H1 (cell line): ENCODE results near the gene AGBL1. TPM values are rescaled to one million over a fixed set of nuclear protein-coding genes. Genes with fewer than 3 reads are reported as not detected.

ENCODE experiments used
- CTCF ChIA-PET: fragments of 300-600 bp; sonication (Branson Sonifier 250); formaldehyde crosslinking; loops from one replicate; lab custom pipeline; 2021; ENCODE audit not compliant: partially characterized antibody; lab: Charles Lee
- POLR2A ChIA-PET: fragments of 300-600 bp; sonication (Branson Sonifier 250); formaldehyde crosslinking; loops from one replicate; lab custom pipeline; 2021; ENCODE audit warnings: inconsistent platforms; ENCODE audit not compliant: partially characterized antibody; lab: Charles Lee
- DNase-seq, 2 experiments: peaks; one replicate each; pipeline versions ENCODE4 v3.0.0 to v3.0.0-alpha.2; 2010 to 2022; ENCODE audit warnings: low spot score in 2 of 2, low read depth in 1 of 2, mixed read lengths in 1 of 2
- FAIRE-seq: peaks from 2 replicates; lab custom pipeline; 2011; peaks lifted over from hg19 to GRCh38; lab: Jason Lieb, UNC
- H2AFZ ChIP-seq: 2 replicates; pipeline ENCODE4 v1.8.1; 2012; ENCODE audit warnings: low read length, inconsistent platforms
- H2AK5ac ChIP-seq: 2 replicates; pipeline ENCODE4 v1.6.1; 2013; ENCODE audit warnings: low read depth, low read length
- H2BK120ac ChIP-seq: replicated peaks from 2 replicates; pipeline ENCODE3; 2013; ENCODE audit warnings: low read depth, low read length, inconsistent platforms
- H2BK12ac ChIP-seq: 2 replicates; pipeline ENCODE4 v1.6.1; 2013; ENCODE audit warnings: low read depth, low read length
- H2BK15ac ChIP-seq: 2 replicates; pipeline ENCODE4 v1.6.1; 2013; ENCODE audit warnings: low read length
- H2BK20ac ChIP-seq: 2 replicates; pipeline ENCODE4 v1.6.1; 2013; ENCODE audit warnings: low read length
- H2BK5ac ChIP-seq: 2 replicates; pipeline ENCODE4 v1.6.1; 2013; ENCODE audit warnings: low read depth, low read length
- H3K14ac ChIP-seq: 2 replicates; pipeline ENCODE4 v1.6.1; 2013; ENCODE audit warnings: inconsistent platforms; ENCODE audit not compliant: insufficient read length
- H3K18ac ChIP-seq: 2 replicates; pipeline ENCODE4 v1.6.1; 2013; ENCODE audit warnings: low read length; ENCODE audit errors: extremely low read depth
- H3K23ac ChIP-seq: 2 replicates; pipeline ENCODE4 v1.6.1; 2013; ENCODE audit warnings: inconsistent platforms; ENCODE audit not compliant: insufficient read length
- H3K23me2 ChIP-seq: 2 replicates; pipeline ENCODE4 v1.6.1; 2013; ENCODE audit warnings: low read depth, low read length
- H3K27ac ChIP-seq: 2 replicates; pipeline ENCODE4 v1.6.1; 2011; ENCODE audit warnings: low read depth, low read length, inconsistent platforms
- H3K27me3 ChIP-seq, 4 experiments: replicated peaks in 1 of 4; 1 replicate in 1 of 4; 2 replicates in 3 of 4; pipeline versions ENCODE4 v1.6.1 to v1.8.1; 2011 to 2013; ENCODE audit warnings: low read length in 3 of 4, mild to moderate bottlenecking in 3 of 4, inconsistent platforms in 2 of 4, mixed read lengths in 2 of 4, moderate library complexity in 1 of 4; ENCODE audit not compliant: control insufficient read depth in 3 of 4, insufficient read depth in 3 of 4; ENCODE audit errors: extremely low read depth in 1 of 4
- H3K36me3 ChIP-seq, 4 experiments: 2 replicates each; pipeline versions ENCODE4 v1.6.1 to v1.8.1; 2011 to 2013; ENCODE audit warnings: mild to moderate bottlenecking in 4 of 4, low read length in 3 of 4, moderate library complexity in 2 of 4, control low read depth in 1 of 4, inconsistent platforms in 1 of 4; ENCODE audit not compliant: insufficient read depth in 4 of 4, control insufficient read depth in 2 of 4
- H3K4ac ChIP-seq: replicated peaks from 2 replicates; pipeline ENCODE3; 2013; ENCODE audit warnings: low read length, low read depth, mixed read lengths, inconsistent platforms; ENCODE audit not compliant: insufficient read length
- H3K4me1 ChIP-seq, 4 experiments: replicated peaks in 1 of 4; 1 replicate in 1 of 4; 2 replicates in 3 of 4; pipeline versions ENCODE4 v1.6.1 to v1.8.1; 2011 to 2013; ENCODE audit warnings: low read length in 3 of 4, inconsistent platforms in 2 of 4, mixed read lengths in 1 of 4; ENCODE audit not compliant: insufficient read depth in 4 of 4, control insufficient read depth in 3 of 4
- H3K4me2 ChIP-seq, 2 experiments: 2 replicates each; pipeline versions ENCODE4 v1.6.1 to v1.8.1; 2011 to 2013; ENCODE audit warnings: low read depth in 2 of 2, low read length in 2 of 2, control low read depth in 1 of 2, inconsistent platforms in 1 of 2, mild to moderate bottlenecking in 1 of 2; ENCODE audit not compliant: insufficient read depth in 1 of 2
- H3K4me3 ChIP-seq, 4 experiments: fragments of 200-600, 300-600 bp in 1 of 4; sonication (generic), shearing (Covaris generic), sonication (Bioruptor Twin) in 1 of 4; 2 replicates each; pipeline versions ENCODE4 v1.5.1 to v1.8.1; 2011 to 2016; ENCODE audit warnings: low read length in 4 of 4, low read depth in 3 of 4, control low read depth in 2 of 4, inconsistent platforms in 2 of 4, mild to moderate bottlenecking in 2 of 4, mixed read lengths in 1 of 4, moderate library complexity in 1 of 4; ENCODE audit not compliant: insufficient read depth in 2 of 4; ENCODE audit errors: extremely low read depth in 1 of 4
- H3K56ac ChIP-seq: replicated peaks from 2 replicates; pipeline ENCODE3; 2013; ENCODE audit warnings: low read depth, mild to moderate bottlenecking, mixed read lengths, low read length, inconsistent platforms; ENCODE audit not compliant: insufficient read length
- H3K79me1 ChIP-seq: 2 replicates; pipeline ENCODE4 v1.6.1; 2013; ENCODE audit warnings: low read depth, low read length, control low read depth
- H3K79me2 ChIP-seq, 2 experiments: 2 replicates each; pipeline versions ENCODE4 v1.6.1 to v1.8.1; 2012 to 2013; ENCODE audit warnings: low read length in 2 of 2, mild to moderate bottlenecking in 2 of 2, inconsistent platforms in 1 of 2; ENCODE audit not compliant: insufficient read depth in 2 of 2, control insufficient read depth in 1 of 2
- H3K9ac ChIP-seq, 4 experiments: replicated peaks in 1 of 4; 1 replicate in 1 of 4; 2 replicates in 3 of 4; pipeline versions ENCODE4 v1.6.1 to v1.8.1; 2011 to 2013; ENCODE audit warnings: low read depth in 3 of 4, low read length in 3 of 4, control low read depth in 2 of 4, mild to moderate bottlenecking in 2 of 4, moderate library complexity in 2 of 4, inconsistent platforms in 1 of 4; ENCODE audit errors: extremely low read depth in 1 of 4
- H3K9me3 ChIP-seq, 2 experiments: 2 replicates each; pipeline versions ENCODE4 v1.6.1 to v1.8.1; 2012 to 2013; ENCODE audit warnings: mild to moderate bottlenecking in 2 of 2, moderate library complexity in 2 of 2, control low read depth in 1 of 2, inconsistent platforms in 1 of 2, low read depth in 1 of 2, low read length in 1 of 2, mixed read lengths in 1 of 2; ENCODE audit not compliant: insufficient read depth in 2 of 2
- H4K20me1 ChIP-seq, 2 experiments: replicated peaks in 1 of 2; 2 replicates each; pipeline versions ENCODE3 to v1.8.1; 2011 to 2013; ENCODE audit warnings: inconsistent platforms in 2 of 2, low read length in 2 of 2, mild to moderate bottlenecking in 1 of 2; ENCODE audit not compliant: insufficient read depth in 2 of 2, control insufficient read depth in 1 of 2
- H4K5ac ChIP-seq: 2 replicates; pipeline ENCODE4 v1.6.1; 2013; ENCODE audit warnings: low read length, low read depth, mixed read lengths, inconsistent platforms; ENCODE audit not compliant: insufficient read length
- H4K8ac ChIP-seq: 2 replicates; pipeline ENCODE4 v1.8.0; 2013; ENCODE audit warnings: mild to moderate bottlenecking, moderate library complexity, low read length, inconsistent platforms; ENCODE audit not compliant: insufficient read depth; ENCODE audit errors: extremely low read depth
- H4K91ac ChIP-seq: replicated peaks from 2 replicates; pipeline ENCODE3; 2013; ENCODE audit warnings: low read length, mixed read lengths, inconsistent platforms; ENCODE audit not compliant: insufficient read length
- EGR1 ChIP-seq: IDR thresholded peaks from 2 replicates; pipeline ENCODE4 v1.6.1; 2011; ENCODE audit warnings: low read depth, low read length, borderline replicate concordance
- MAFK ChIP-seq: IDR thresholded peaks from 2 replicates; pipeline ENCODE4 v1.6.1; 2012; ENCODE audit warnings: low read depth, mild to moderate bottlenecking, improper control_type of control experiment, low read length
- WGBS, 2 experiments: shearing (Covaris generic) in 1 of 2; methylation state at CpG; one replicate each; pipeline versions ENCODE4 v1.1.6 to v1.1.7; 2013 to 2015; ENCODE audit warnings: low lambda C conversion rate in 2 of 2, mixed read lengths in 2 of 2, inconsistent platforms in 1 of 2, low coverage in 1 of 2, missing lambda C conversion rate in 1 of 2; ENCODE audit not compliant: insufficient replicate concordance in 2 of 2, insufficient coverage in 1 of 2, insufficient read length in 1 of 2; ENCODE audit errors: extremely low coverage in 1 of 2, missing lambda C conversion rate in 1 of 2; 5-methylcytosine and 5-hydroxymethylcytosine counted together
- polyA plus RNA-seq, 7 experiments: library from polyadenylated mRNA; depleted of rRNA in 3 of 7; stranded (reverse) in 5 of 7; unstranded in 2 of 7; fragments of >200 nt in 5 of 7; fragments of 200-250 nt in 2 of 7; gene quantifications; 1 replicate in 5 of 7; 2 replicates in 1 of 7; 4 replicates in 1 of 7; pipeline versions ENCODE4 v1.2.1 to v1.2.3, GENCODE V29; 2011 to 2013; ENCODE audit warnings: missing spikeins in 2 of 7, mixed read lengths in 2 of 7
- total RNA-seq: library from RNA; stranded (reverse); fragmentation: NEBNext Ultra II Directional; extraction: Animal tissue kit (Norgen Biotek cat#: 25700); gene quantifications from 2 replicates; pipeline ENCODE4 v1.2.1, GENCODE V29; 2021

The AGBL1 gene
- total and polyA plus RNA-seq, 2 of the 8 experiments (the other 6 are each of a cell fraction or from before 2014, with no cell fraction given): not detected

DNA sequence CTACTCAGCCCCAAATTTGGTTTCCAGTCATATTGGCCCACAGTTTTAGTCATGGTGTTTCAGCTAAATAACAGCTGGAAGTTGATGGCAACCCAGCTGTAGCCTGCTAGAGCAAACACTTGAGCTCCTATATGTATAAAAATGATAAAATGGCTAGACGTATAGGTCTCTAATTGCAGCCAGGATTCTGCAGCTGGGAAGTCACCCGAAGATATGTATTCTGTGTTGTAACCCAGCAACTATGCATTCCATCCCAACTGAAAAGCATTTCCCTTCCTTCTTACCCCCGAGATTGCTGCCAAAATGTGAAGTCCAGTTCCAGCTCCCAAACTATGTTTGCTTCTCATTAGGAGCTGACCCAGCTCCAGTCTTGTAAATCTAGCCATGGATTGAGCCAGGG lies 408.4 kb downstream of the AGBL1 start:
- Histone ChIP-seq H2AFZ (no peak overlapping the region), H3K79me2 (no peaks in the 10 kb centered on the region), H2BK15ac (no peak overlapping the region)
- no peak for FAIRE-seq
- TF ChIP-seq EGR1 (no peak), MAFK (no peak)
- TF ChIP-seq, all 59 proteins: peak for 0
- Histone ChIP-seq H4K8ac (no peak overlapping the region), H2BK120ac (no peak overlapping the region), H4K5ac (no peak overlapping the region), H4K20me1 (no peaks in the 10 kb centered on the region), H3K79me1 (no peaks in the 10 kb centered on the region), H3K18ac (no peak overlapping the region), H3K4me2 (no peak overlapping the region), H3K4me1 (no peaks in the 10 kb centered on the region), H3K23me2 (no peaks in the 10 kb centered on the region), H2BK20ac (no peak overlapping the region), H3K27me3 (no peaks in the 10 kb centered on the region), H3K27ac (no peak overlapping the region), H4K91ac (no peak overlapping the region), H3K9me3 (no peaks in the 10 kb centered on the region), H2AK5ac (no peak overlapping the region), H3K4ac (no peak overlapping the region), H3K23ac (no peak overlapping the region), H2BK12ac (no peak overlapping the region), H3K14ac (no peak overlapping the region), H3K4me3 (no peak overlapping the region), H3K36me3 (no peaks in the 10 kb centered on the region), H3K56ac (no peak overlapping the region), H3K9ac (no peak overlapping the region), H2BK5ac (no peak overlapping the region)
- no peak for DNase-seq
- WGBS, 2 experiments: 91% methylated on average over 3 of the region's 3 CpGs; no CpG with 5 or more reads in 1 of the 2 experiments
- CTCF ChIA-PET: interaction anchor here (1.5 kb wide), 1 partner anchor 22 kb away, joined by 4 read pairs; no protein-coding TSS in a partner anchor
- POLR2A ChIA-PET: no interaction called here
